Mesothelial cell of epicardium (in vitro differentiated cells): ENCODE results near the gene DNMBP. TPM values are rescaled to one million over a fixed set of nuclear protein-coding genes. Genes with fewer than 3 reads are reported as not detected.
"Not testable (repeated sequence)": the region's sequence is repeated elsewhere in the genome, so short reads cannot be mapped to it uniquely, and the experiment has no call there.

Experiments used
- DNase-seq, 2 experiments: peaks; one replicate each; pipeline ENCODE4 v3.0.0; 2021; ENCODE audit warnings: low spot score in 2 of 2; ENCODE audit not compliant: unreplicated experiment in 2 of 2
- H3K27ac Mint-ChIP-seq: 2 replicates; pipeline ENCODE4 v1.8.0; 2021; ENCODE audit warnings: mixed read lengths
- H3K27me3 Mint-ChIP-seq: 2 replicates; pipeline ENCODE4 v1.8.0; 2021; ENCODE audit warnings: low read depth, mixed read lengths
- H3K36me3 Mint-ChIP-seq: 2 replicates; pipeline ENCODE4 v1.8.0; 2021; ENCODE audit warnings: mixed read lengths
- H3K4me1 Mint-ChIP-seq: 2 replicates; pipeline ENCODE4 v1.8.0; 2021; ENCODE audit warnings: mixed read lengths
- H3K4me3 Mint-ChIP-seq: 2 replicates; pipeline ENCODE4 v1.8.0; 2021; ENCODE audit warnings: mild to moderate bottlenecking, moderate library complexity, mixed read lengths
- H3K9me3 Mint-ChIP-seq: 2 replicates; pipeline ENCODE4 v1.8.0; 2021; ENCODE audit warnings: mixed read lengths
- total RNA-seq: library from RNA; stranded (reverse); gene quantifications from 3 replicates; pipeline ENCODE4 v1.2.1, GENCODE V29; 2021
- TF ChIP-seq, protein P1 (sequence below): fragments of 200-600 bp; sonication (generic); IDR thresholded peaks from one replicate; pipeline ENCODE4 v1.5.0; 2021; ENCODE audit warnings: antibody characterized with exemption; ENCODE audit not compliant: unreplicated experiment

Gene DNMBP
- total RNA-seq, 1 donor from 2014 or later: 35.8 TPM

DNA sequence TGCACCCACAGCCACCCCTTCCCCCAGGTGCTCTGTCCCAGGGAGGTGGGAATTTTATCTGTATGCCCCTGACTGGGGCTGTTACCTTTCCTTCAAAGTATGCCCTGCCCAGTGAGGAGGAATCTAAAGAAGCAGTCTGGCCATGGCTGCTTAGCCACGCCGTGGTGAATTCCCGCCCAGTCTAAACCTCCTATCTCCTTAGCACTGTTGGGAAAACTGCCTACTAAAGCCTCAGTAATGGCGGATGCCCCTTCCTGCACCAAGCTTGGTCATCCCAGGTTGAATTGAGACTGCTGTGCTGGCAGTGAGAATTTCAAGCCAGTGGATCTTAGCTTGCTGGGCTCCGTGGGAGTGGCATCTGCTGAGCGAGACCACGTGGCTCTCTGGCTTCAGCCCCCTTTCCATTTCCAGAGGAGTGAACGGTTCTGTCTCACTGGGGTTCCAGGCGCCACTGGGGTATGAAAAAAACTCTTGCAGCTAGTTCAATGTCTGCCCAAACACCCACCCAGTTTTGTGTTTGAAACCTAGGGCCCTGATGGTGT, 140.1 kb downstream of the DNMBP start:
- Mint-ChIP-seq H3K36me3 (peaks cover 9% of the 10 kb centered on the region), H3K9me3 (peaks cover 34% of the 10 kb centered on the region), H3K4me3 (no peak overlapping the region), H3K27me3 (no peaks in the 10 kb centered on the region), H3K27ac (no peak overlapping the region), H3K4me1 (peaks cover 11% of the 10 kb centered on the region)
- TF ChIP-seq, protein P1, sequence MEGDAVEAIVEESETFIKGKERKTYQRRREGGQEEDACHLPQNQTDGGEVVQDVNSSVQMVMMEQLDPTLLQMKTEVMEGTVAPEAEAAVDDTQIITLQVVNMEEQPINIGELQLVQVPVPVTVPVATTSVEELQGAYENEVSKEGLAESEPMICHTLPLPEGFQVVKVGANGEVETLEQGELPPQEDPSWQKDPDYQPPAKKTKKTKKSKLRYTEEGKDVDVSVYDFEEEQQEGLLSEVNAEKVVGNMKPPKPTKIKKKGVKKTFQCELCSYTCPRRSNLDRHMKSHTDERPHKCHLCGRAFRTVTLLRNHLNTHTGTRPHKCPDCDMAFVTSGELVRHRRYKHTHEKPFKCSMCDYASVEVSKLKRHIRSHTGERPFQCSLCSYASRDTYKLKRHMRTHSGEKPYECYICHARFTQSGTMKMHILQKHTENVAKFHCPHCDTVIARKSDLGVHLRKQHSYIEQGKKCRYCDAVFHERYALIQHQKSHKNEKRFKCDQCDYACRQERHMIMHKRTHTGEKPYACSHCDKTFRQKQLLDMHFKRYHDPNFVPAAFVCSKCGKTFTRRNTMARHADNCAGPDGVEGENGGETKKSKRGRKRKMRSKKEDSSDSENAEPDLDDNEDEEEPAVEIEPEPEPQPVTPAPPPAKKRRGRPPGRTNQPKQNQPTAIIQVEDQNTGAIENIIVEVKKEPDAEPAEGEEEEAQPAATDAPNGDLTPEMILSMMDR: no peak
- no peak for DNase-seq

DNA sequence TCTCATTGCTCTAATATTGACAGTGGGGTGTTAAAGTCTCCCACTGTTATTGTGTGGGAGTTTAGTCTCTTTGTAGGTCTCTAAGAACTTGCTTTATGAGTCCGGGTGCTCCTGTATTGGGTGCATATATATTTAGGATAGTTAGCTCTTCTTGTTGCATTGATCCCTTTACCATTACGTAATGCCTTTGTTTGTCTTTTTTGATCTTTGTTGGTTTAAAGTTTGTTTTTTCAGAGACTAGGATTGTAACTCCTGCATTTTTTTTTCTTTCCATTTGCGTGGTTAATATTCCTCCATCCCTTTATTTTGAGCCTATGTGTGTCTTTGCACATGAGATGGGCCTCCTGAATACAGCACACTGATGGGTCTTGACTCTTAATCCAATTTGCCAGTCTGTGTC, 142.5 kb downstream of the DNMBP start:
- H3K27me3 Mint-ChIP-seq, H3K36me3 Mint-ChIP-seq: not testable (repeated sequence)

DNA sequence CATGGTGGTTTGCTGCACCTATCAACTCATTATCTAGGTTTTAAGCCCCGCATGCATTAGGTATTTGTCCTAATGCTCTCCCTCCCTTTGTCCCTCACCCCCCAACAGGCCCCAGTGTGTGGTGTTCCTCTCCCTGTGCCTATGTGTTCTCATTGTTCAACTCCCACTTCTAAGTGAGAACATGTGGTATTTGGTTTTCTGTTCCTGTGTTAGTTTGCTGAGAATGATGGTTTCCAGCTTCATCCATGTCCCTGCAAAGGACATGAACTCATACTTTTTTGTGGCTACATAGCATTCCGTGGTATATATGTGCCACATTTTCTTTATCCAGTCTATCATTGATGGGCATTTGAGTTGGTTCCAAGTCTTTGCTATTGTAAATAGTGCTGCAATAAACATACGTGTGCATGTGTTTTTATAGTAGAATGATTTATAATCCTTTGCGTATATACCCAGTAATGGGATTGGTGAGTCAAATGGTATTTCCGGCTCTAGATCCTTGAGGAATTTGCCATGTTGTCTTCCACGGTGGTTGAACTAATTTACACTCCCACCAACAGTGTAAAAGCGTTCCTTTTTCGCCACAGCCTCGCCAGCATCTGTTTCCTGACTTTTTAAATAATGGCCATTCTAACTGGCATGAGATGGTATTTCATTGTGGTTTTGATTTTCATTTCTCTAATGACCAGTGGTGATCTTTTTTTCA, 146.1 kb downstream of the DNMBP start:
- H3K27me3 Mint-ChIP-seq, H3K4me1 Mint-ChIP-seq, DNase-seq: not testable (repeated sequence)

More for the DNA sequence above, 142.5 kb downstream of the DNMBP start:
- H3K4me3 Mint-ChIP-seq, H3K27ac Mint-ChIP-seq, DNase-seq: not testable (repeated sequence)
- Mint-ChIP-seq H3K9me3 (peaks cover 34% of the 10 kb centered on the region), H3K4me1 (peaks cover 11% of the 10 kb centered on the region)

DNA sequence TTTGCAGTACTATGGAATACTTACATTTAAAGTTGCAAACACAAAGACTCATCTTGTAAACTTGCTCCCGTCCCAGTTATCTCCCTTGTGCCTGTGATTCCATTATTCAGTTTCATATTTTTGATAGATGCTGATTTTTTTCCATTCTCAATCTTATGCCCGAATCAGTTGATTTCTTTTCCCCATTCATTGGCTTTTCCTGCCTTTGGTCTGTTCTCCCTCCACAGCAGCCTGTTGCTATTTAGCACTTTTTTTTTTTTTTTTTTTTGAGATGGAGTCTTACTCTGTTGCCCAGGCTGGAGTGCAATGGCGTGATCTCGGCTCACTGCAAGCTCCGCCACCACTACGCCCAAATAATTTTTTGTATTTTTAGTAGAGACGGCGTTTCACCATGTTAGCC, 149.3 kb downstream of the DNMBP start:
- Mint-ChIP-seq H3K27me3 (no peaks in the 10 kb centered on the region), H3K27ac (no peak overlapping the region), H3K4me1 (no peaks in the 10 kb centered on the region), H3K36me3 (peaks cover 1% of the 10 kb centered on the region), H3K4me3 (no peak overlapping the region), H3K9me3 (peaks cover 5% of the 10 kb centered on the region)
- no peak for DNase-seq
- TF ChIP-seq, protein P1: no peak

More for the DNA sequence above, 146.1 kb downstream of the DNMBP start:
- H3K4me3 Mint-ChIP-seq, H3K36me3 Mint-ChIP-seq, H3K27ac Mint-ChIP-seq: not testable (repeated sequence)
- H3K9me3 Mint-ChIP-seq: peaks cover 29% of the 10 kb centered on the region

DNA sequence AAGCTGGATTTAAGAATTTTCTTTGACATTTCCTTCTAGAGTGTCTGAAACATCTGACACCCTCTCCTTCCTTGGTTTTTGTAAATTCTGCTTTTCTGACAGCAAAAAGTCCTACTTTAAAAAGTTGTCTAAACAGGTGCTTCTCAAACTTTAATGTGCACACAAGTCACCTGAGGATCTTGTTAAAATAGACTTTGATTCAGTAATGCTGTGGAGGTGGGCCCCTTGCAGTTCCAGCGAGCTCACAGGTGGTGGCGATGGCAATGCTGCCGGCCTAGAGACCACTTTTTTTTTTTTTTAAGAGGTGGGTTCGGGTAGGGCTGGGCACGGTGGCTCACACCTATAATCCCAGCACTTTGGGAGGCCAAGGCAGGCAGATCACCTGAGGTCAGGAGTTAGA, 150.2 kb downstream of the DNMBP start:
- Mint-ChIP-seq H3K36me3 (peaks cover 1% of the 10 kb centered on the region), H3K9me3 (no peaks in the 10 kb centered on the region), H3K27me3 (no peaks in the 10 kb centered on the region), H3K4me1 (no peaks in the 10 kb centered on the region), H3K4me3 (no peak overlapping the region), H3K27ac (no peak overlapping the region)
- TF ChIP-seq, protein P1: no peak
- no peak for DNase-seq

DNA sequence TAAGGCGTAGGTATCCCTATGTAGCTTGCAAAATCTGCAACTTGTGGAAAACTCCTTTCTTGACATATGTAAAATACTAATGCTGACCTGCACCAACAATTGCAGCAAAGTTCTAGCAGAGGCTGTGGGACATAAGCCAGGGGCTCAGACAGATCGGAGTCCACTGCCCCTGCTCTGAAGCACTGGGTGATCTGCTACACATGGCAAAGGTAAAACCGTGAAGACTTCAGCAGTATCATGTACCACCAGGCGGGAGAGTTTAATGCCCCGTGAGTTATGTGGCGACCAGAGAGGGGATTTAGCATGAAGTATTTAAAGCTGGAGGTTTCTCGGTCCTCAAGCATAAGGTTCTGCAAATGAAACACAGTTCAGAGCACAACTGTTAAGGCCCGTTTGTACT, 150.9 kb downstream of the DNMBP start:
- Mint-ChIP-seq H3K36me3 (no peaks in the 10 kb centered on the region), H3K27me3 (no peaks in the 10 kb centered on the region), H3K9me3 (no peaks in the 10 kb centered on the region), H3K4me3 (no peak overlapping the region), H3K4me1 (no peaks in the 10 kb centered on the region), H3K27ac (no peak overlapping the region)
- TF ChIP-seq, protein P1: no peak
- DNase-seq: no peak
